ENCODE results near the gene OTOS. TPM values are rescaled to one million over a fixed set of nuclear protein-coding genes. Genes with fewer than 3 reads are reported as not detected.

The OTOS gene
- total and polyA plus RNA-seq, 2 experiments from 2014 or later, result not detected

DNA sequence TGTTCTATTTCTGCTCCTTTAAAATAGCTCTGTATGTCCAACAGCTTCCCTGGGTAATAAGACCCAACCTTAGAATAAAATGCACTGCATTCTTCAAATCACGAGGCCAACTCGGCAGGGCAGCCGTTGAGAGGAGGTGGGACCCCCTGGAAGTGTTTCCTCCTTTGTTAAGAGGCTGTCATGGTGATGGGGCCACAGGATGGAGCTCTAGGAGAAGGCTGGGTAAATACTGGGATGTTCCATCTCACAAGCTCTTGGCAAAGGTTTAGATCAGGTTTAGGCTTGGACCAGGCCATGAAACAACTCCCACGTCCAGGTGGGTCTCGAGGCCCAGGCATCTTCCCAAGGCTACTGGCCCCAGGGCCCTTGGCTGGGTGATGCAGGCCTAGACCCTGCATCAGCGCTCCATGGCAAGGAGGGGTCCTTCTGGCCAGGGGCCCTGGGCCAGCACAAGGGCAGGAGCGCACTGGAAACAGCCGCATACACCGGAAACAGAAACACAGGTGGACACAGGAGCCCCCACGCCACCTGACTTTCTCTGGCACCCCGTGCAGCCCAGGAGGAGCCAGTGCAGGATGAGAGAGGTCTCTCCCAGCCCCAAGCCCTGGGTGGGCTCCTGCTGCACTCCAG is 38.8 kb upstream of the OTOS start:
- H3K4me3 ChIP-seq, result no peak overlapping the region
- no peaks in the 10 kb centered on the region for H3K27me3 ChIP-seq
- H3K4me1 ChIP-seq (ENCODE audit: low read depth), result no peaks in the 10 kb centered on the region
- no peaks in the 10 kb centered on the region for H3K9me3 ChIP-seq (ENCODE audit: low read depth)
- no peak for DNase-seq (ENCODE audit: low read depth in 1 of 2, low spot score in 1 of 2)
- H3K36me3 ChIP-seq, result no peaks in the 10 kb centered on the region
- TF ChIP-seq, protein P1, sequence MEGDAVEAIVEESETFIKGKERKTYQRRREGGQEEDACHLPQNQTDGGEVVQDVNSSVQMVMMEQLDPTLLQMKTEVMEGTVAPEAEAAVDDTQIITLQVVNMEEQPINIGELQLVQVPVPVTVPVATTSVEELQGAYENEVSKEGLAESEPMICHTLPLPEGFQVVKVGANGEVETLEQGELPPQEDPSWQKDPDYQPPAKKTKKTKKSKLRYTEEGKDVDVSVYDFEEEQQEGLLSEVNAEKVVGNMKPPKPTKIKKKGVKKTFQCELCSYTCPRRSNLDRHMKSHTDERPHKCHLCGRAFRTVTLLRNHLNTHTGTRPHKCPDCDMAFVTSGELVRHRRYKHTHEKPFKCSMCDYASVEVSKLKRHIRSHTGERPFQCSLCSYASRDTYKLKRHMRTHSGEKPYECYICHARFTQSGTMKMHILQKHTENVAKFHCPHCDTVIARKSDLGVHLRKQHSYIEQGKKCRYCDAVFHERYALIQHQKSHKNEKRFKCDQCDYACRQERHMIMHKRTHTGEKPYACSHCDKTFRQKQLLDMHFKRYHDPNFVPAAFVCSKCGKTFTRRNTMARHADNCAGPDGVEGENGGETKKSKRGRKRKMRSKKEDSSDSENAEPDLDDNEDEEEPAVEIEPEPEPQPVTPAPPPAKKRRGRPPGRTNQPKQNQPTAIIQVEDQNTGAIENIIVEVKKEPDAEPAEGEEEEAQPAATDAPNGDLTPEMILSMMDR (IDR thresholded peaks at IDR 0.05; ENCODE audit: low read depth, low read length), result no peak
- no peak overlapping the region for H3K27ac ChIP-seq

DNA sequence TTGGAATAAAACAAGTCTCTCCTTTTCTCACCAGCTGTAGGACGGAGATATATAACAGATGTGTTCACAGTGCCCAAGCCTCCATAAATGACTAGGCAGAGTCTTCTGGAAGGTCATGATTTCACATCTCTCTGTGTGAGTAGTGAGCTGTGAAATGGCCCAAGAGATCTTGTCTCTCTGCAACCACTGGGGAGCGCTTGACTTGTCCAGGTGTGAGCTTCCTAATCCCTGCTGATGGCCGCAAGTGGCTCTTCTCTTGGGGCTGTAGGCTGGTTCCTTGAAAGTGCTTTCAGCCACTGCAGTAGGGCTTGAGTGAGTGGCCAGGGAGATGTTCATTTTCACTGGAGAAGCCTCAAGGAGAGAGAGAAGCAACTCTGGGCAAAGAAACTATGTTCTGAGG is 38.1 kb upstream of the OTOS start:
- Histone ChIP-seq H3K27ac (no peak overlapping the region), H3K36me3 (no peaks in the 10 kb centered on the region), H3K4me1 (ENCODE audit: low read depth) (no peaks in the 10 kb centered on the region), H3K4me3 (no peak overlapping the region), H3K9me3 (ENCODE audit: low read depth) (no peaks in the 10 kb centered on the region), H3K27me3 (no peaks in the 10 kb centered on the region)
- DNase-seq (ENCODE audit: low read depth in 1 of 2, low spot score in 1 of 2), result no peak
- TF ChIP-seq, protein P1 (IDR thresholded peaks at IDR 0.05; ENCODE audit: low read depth, low read length), result no peak

DNA sequence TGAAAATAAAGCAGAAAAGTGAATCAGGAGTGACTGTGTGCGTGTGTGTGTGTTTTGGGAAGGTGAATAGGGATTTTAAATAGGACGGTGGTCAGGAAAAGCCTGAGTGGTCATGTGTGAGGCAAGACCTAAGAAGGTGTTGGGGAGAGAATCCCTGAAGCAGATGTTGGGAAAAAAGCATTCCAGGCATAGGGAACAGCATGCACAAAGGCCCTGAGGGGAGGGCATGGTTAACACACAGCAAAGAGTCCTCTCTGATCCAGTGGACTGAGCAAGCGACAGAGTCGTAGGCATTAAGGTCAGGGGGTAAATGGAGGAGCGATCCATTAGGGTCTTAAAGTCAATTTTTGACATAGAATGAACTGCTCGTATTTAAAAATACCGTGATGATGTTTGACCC is 34.0 kb upstream of the OTOS start:
- no peaks in the 10 kb centered on the region for H3K4me1 ChIP-seq (ENCODE audit: low read depth)
- H3K27me3 ChIP-seq, result no peaks in the 10 kb centered on the region
- DNase-seq (ENCODE audit: low read depth in 1 of 2, low spot score in 1 of 2), result no peak
- no peak overlapping the region for H3K4me3 ChIP-seq
- TF ChIP-seq, protein P1 (IDR thresholded peaks at IDR 0.05; ENCODE audit: low read depth, low read length), result no peak
- no peaks in the 10 kb centered on the region for H3K9me3 ChIP-seq (ENCODE audit: low read depth)
- no peak overlapping the region for H3K27ac ChIP-seq
- H3K36me3 ChIP-seq, result no peaks in the 10 kb centered on the region

DNA sequence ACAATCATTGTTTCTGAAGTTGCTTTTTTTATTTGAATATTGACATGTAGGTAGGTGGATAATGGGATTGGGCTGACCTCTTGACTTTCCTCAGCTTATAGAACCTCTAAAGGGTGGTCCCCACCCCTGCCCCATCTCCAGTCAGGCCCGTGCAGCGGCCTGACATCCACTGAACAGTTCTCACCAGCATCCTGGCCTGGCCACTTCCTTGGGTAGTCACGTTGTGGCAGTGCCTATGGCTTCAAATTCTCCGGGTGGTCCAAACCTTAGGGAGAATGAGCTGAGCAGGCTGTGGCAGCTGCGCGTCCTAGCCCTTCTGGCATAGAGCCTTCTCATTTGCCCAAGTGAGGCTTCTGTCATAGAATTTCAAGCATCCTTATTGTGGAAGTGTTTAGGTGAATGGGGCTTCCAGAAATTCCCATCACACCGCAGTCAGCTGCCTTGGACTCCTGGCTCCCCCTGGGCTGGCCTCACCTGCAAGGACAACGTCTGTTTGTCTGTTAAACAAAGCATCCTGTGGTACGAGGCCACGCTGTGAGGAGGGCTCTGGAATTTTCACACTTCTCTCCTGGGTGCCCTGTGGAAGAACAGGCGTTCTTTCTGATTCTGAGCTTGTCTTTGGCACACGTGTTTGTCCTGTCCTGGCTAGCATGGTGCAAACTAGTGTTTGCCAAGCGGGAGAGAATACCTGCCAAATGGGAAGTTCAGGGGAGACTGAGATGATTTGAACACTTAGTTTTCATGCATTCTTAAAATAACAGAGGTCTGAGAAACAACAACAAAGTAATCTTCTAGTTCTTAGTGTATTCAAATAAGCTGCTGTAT is 31.8 kb upstream of the OTOS start:
- no peaks in the 10 kb centered on the region for H3K36me3 ChIP-seq
- H3K27ac ChIP-seq, result no peak overlapping the region
- H3K9me3 ChIP-seq (ENCODE audit: low read depth), result no peaks in the 10 kb centered on the region
- no peak overlapping the region for H3K4me3 ChIP-seq
- no peak for DNase-seq (ENCODE audit: low read depth in 1 of 2, low spot score in 1 of 2)
- TF ChIP-seq, protein P1 (IDR thresholded peaks at IDR 0.05; ENCODE audit: low read depth, low read length), result no peak
- no peaks in the 10 kb centered on the region for H3K4me1 ChIP-seq (ENCODE audit: low read depth)
- H3K27me3 ChIP-seq, result no peaks in the 10 kb centered on the region

DNA sequence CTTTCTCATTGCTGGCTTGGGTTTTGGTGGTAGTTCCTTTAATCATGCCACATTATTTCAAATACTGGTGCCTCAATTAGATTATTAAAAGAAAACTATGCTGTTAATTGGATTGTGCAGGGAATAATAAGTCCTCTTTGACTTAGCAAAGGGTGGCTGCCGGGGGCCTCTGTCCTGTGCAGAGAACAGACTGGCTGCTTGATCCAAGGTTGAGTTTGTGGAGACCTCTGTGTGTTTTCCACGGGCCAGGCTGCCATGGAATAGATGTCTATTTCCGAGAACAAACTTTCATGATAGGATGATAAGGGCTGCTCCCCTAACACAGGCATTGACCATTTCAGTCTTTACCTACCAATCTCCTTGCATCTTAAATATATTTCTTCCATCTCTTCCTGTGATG is 30.4 kb upstream of the OTOS start:
- Histone ChIP-seq H3K9me3 (ENCODE audit: low read depth) (no peaks in the 10 kb centered on the region), H3K27me3 (no peaks in the 10 kb centered on the region), H3K4me3 (no peak overlapping the region), H3K4me1 (ENCODE audit: low read depth) (no peaks in the 10 kb centered on the region), H3K27ac (no peak overlapping the region), H3K36me3 (no peaks in the 10 kb centered on the region)
- TF ChIP-seq, protein P1 (IDR thresholded peaks at IDR 0.05; ENCODE audit: low read depth, low read length), result no peak
- no peak for DNase-seq (ENCODE audit: low read depth in 1 of 2, low spot score in 1 of 2)
